ENCODE measurements around the gene SAMD1.

Gene SAMD1

GRCh38 chr19:14088634-14089411 lies 1.7 kb downstream of the SAMD1 start:
- no peak for DNase-seq

DNA sequence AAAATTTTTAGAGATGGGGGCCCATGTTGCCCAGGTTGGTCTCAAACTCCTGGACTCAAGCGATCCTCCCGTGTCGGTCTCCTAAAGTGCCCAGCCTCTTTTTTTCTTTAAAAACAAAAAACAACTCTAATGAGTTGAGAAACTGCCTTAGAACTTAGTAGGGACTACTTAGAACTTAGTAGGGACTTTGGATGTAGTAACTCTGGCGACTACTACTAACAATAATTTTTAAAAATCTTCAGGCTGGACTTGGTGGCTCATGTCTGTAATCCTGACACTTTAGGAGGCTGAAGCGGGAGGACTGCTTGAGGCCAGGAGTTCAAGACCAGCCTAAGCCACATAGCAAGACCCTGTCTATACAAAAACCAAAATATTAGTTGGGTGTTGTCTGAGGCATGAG lies 4.5 kb downstream of the SAMD1 start:
- DNase-seq: no peak

- DNase-seq: no peak
These were observed 5.1 kb downstream of the SAMD1 start, which contains the start of gene C19orf67 for GRCh38 chr19:14085309-14085995. Gene C19orf67, minus strand, starts transcription at chr19:14085783. Its CDS starts 156 bp downstream, at chr19:14085627.

GRCh38 chr19:14082675-14082960 lies 7.9 kb downstream of the SAMD1 start:
- no peak for DNase-seq

DNA sequence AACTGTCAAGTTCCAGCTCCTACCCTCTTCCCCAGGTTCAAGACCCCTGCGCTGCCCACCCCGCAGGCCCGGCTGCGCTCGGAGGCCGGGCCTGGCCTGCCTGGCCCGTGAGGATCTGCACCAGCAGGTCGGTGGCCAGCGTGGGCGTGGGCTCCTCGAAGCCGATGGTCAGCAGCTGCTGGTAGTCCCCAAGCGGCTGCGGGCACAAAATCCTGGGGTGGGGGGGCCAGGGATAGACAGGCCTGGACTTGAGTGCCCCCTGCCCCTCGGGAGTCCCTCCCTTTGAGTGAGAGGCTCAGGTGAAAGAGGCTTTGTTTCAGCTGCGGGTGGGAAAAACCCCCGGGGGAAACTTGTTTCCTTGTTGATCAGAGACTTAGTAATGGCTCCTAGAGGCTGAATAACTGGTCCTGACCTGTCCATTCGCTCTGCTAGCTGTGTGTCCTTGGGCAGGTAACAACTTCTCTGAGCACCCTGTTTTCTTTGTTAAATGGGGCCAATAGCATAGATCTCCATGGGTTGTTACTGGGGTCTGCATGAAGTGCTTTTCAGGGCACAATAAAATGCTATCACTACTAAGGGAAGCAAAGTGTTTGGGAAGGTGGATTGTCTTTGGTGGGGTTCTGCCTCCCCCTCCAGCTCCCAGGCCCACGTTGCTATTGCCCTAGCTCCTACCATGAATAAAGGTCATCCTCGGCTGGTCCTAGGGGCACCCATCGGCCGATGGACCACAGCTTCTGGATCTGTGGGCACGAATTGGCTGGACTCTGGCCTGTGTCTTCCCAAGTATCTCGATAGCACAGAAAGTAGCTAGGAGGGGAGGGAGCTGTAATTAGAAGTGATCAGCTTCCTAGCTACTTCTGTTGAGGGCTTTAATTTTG lies 8.5 kb downstream of the SAMD1 start:
- DNase-seq: peak; percentile 17

DNA sequence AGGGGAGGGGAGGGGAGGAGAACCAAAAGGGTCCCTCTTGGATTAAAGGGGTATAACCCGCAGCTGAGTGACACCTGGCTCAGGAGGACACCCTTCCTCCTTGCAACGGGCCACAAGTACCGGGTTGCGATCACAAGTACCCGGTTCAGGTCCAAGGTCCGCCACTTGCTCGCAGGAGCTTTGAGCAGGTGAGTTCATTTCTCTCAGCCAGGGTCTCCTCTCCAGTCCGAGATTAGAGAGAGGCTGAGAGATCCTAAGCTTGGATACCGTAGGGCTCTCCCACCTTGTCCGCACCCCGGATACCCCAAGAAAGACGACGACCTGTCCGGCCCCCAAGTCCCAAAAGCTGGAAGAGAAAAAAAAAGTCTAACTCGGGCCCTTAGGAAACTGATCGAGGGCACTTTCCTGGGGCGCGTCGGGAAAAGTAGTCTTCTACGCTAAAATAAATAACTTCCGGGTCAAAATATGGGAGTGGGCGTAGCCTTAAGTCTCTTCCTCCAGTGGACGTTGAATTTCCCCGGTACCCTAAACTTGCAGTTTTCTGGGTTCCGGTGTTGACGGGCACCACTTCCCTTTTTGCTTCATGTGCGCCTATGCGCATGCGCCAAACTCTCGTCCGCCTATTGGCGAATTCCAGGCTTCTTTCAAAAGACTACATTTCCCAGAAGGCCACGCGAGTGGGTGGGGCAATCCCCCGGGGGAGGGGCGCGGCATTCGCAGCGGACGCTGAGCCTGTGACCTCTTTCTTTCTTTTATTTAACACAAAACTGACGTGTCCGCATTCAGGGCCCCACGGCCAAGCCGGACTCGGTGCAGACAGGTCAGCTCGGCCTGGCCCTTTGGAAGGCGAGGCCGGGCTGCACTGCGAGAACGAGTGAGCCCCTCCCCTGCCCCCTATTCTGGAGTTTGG lies 9.4 kb downstream of the SAMD1 start:
- peak; percentile 99 for DNase-seq

GRCh38 chr19:14078411-14078810 lies 12.1 kb downstream of the SAMD1 start:
- DNase-seq: no peak

DNA sequence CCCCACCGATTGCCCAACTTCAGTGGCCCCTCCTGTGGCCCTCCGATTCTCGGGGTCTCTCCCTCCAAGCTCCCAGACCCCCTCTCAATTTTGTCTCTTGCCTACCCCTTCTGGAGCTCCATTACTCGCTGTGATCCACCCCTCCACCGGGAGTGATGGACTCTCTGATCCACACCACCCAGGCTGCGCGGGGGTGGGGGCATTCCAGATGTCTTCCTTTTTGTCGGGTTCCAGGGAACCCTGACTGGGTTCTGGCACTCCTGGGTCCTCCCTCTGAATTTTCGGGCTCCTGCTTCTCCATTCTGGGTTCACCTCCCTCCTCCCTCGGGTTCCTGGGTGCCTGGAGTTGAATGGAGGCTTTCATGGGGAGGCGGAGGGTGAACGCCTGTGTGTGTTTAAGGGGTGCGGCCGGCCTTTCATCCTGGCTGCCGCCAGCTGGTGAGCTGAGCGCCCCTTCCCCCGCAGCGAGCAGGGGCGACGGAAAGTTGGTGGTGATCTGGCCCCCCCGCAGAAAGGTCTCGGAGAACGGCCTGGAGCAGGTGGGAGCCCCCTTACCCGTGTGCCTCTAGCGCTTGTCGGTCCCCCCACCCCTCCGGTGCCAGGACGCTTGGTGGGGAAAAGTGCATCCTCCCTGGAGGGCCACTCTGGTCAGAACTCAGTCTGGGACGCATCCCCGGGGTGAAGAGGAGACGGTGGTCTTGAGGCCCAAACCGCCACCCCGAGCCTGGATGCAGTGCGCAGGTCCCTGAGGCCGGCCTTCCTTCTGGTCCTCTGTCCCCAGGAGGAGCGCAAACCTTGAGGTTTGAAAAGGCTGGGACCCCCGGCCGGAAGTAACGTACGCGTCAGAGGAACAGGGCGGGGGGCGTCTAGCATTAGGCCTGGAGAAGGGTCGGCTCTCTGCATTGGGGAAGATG lies 16.4 kb downstream of the SAMD1 start:
- peak; percentile 20 for DNase-seq

- peak; percentile 67 for DNase-seq
These were observed 17.2 kb downstream of the SAMD1 start for GRCh38 chr19:14073261-14073924.

DNA sequence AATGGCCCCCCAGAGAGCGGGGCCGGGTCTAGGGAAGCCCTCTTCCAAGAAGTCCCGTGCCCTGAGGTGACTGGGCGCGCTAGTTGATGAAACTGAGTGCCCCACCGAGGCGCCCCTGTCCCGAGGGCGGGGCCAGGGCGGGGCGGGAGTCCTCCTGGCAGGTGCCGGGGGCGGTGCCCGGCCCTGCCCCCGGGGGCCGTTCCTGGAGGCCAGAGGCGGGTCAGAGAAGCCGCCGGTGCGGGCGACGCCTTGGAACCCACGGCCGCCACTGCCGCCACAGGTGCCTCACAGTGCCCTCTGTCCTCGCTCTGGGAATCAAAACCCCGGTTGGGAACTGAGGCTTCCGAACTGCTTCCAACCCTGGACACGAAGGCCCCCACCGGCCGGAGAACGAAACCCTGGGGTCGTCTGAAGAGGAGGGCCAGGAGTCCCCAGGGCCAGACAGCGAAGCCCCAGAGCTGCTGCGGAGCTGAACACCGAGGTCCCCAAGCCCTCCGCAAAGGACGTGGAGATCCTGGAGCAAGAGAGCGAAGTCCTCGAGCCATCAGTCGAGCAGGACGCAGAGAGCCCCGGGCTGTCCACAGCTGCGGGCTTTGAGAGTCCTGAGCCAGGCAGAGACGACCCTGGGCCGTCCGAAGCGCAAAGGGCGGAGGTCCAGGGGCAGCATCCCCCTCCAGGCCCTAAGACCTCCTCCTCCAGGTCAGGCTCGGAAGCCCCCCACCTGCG lies 17.9 kb downstream of the SAMD1 start, which contains the start of gene MISP3:
TSS of gene MISP3 (plus strand) at position 252 of the 726 bp plus-strand sequence. CDS start 524 bp downstream, outside the sequence.
- DNase-seq: peak; percentile 20

DNA sequence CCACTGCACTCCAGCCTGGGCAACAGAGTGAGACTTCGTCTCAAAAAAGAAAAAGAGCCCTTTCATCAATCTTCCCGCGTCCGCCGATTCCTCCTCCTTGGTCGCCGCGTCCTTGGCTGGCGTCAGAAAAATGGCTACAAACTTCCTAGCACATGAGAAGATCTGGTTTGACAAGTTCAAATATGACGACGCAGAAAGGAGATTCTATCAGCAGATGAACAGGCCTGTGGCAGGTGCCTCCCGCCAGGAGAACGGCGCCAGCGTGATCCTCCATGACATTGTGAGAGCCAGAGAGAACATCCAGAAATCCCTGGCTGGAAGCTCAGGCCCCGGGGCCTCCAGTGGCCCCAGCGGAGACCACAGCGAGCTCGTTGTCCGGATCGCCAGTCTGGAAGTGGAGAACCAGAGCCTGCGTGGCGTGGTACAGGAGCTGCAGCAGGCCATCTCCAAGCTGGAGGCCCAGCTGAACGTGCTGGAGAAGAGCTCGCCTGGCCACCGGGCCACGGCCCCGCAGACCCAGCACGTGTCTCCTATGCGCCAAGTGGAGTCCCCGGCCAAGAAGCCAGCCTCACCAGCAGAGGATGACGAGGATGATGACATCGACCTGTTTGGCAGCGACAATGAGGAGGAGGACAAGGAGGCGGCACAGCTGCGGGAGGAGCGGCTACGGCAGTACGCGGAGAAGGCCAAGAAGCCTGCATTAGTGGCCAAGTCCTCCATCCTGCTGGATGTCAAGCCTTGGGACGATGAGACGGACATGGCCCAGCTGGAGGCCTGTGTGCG lies 20.1 kb downstream of the SAMD1 start:
- no peak for DNase-seq

- DNase-seq: no peak
These were observed 24.4 kb downstream of the SAMD1 start for GRCh38 chr19:14066134-14066533.

DNA sequence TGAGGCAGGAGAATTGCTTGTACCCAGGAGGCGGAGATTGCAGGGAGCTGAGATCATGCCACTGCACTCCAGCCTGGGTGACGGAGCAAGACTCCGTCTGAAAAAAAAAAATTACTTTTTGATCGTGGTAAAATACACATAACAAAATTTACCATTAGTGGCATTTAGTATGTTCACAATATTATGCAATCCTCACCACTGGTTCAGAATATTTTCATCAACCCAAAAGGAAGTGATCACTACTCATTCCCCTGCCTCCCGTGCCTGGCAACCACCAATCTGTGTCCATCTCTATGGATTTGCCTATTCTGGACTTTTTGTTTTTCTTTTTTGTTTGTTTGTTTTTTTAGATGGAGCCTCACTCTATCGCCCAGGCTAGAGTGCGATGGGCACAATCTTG lies 27.4 kb downstream of the SAMD1 start:
- DNase-seq: no peak

DNA sequence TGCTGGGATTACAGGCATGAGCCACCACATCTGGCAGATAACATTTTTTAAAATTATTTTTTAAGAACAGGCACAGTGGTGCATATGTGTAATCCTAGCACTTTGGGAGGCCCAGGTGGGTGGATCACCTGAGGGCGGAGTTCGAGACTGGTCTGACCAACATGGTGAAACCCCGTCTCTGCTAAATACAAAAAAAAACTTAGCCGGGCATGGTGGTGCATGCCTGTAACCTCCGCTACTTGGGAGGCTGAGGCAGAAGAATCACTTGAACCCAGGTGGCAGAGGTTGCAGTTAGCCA lies 28.0 kb downstream of the SAMD1 start:
- DNase-seq: no peak

DNA sequence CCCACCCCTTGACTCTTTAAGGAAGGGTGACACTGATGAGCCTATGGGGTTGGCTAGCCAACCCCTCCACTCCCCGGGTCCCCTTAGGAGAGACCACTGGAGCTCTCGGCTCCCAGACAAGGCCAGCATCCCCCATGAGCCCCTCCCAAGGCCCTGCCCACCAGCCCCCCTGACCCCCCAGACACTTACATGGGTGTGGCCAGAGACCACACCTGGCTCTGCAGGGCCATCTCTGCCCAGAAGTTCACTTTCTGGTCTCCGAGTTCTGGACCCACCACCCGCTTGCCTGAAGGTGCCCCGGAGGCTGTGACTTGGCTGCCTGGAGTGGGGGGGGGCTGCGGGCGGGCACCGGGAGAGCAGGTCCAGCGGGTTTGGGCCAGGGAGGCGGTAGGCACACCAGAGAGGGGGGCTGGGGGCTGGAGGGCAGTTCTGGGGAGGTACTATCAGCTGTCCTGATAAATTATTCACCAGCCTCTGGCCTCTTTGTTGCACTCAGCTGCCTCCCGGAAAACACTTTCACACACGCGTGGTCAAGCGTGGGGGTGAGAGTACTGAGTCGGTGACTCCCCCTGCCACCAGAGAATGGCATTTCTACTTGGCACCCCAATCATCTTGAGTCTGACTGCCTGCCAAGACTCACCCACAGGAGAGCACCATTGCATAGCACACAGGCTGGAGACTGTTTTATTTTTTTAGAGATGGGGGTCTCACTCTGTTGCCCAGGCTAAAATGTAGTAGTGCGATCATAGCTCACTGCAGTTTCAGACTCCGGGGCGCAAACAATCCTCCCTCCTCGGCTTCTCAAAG lies 28.6 kb downstream of the SAMD1 start, which contains the start of gene PALM3:
TSS of gene PALM3 (minus strand) at position 326 of the 807 bp plus-strand sequence. CDS start at position 230, 96 bp downstream.
- no peak for DNase-seq

DNA sequence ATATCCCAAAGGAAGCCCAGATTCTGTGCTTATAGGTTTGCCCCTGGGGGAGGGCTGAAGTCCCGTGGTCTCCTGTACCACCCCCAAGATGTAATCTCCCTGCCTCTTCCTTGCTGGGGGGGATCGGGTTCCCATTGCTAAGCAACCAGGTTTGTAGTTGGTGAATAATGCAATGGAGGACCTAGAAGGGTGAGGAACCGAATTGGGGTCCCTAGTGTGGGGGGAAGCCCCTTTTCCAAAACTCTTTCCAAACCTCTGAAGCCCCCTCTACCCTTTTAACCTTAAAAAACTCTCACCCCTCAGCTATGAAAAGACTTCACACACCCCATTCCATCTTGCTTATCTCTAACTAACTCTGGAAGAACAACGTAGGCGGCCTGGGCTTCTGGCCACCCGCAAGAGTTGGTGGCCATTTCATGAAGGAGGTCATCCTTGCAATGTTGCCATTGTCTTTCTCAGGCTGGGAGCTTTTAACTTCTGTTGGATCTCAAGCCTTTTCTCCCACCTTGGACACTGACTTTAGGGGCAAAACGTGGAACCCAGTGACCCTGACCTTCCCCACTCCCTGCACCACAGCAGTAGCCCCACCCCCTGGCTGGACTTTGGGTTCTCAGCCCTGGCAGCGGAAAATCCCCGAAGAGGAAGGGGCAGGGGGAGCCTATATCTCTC lies 29.3 kb downstream of the SAMD1 start:
- DNase-seq: no peak

GRCh38 chr19:14059652-14060155 lies 30.8 kb downstream of the SAMD1 start:
- no peak for DNase-seq

Data from activated gamma-delta T cell treated with Interleukin-2 at 50 U/mL for 16 hours (primary cell).